Measurements from ENCODE around the gene CACNG6.
A peak's percentile ranks its signal among the peaks of the same experiment; 100 is the strongest.

The CACNG6 gene

GRCh38 chr19:53969366-53969765, 22.1 kb upstream of the CACNG6 start:
- H4K12ac ChIP-seq (ENCODE audit: low read depth, low read length), result no peak overlapping the region
- no peak overlapping the region for H3K18ac ChIP-seq (ENCODE audit: low read length)
- H2BK120ac ChIP-seq (ENCODE audit: insufficient read depth, low read length, poor library complexity), result no peak overlapping the region
- no CpG with 5 or more reads among the region's 6 CpGs for WGBS (ENCODE audit: extremely low coverage, insufficient coverage, insufficient read length)
- no peak overlapping the region for H3K4ac ChIP-seq (ENCODE audit: low read depth, low read length)
- H4K91ac ChIP-seq (ENCODE audit: low read depth, low read length), result no peak overlapping the region
- H2BK12ac ChIP-seq (ENCODE audit: low read length), result no peak overlapping the region
- no peak overlapping the region for H2AK5ac ChIP-seq (ENCODE audit: low read length)
- no peaks in the 10 kb centered on the region for H3K36me3 ChIP-seq (ENCODE audit: control insufficient read depth in 1 of 2, insufficient read depth in 2 of 2, low read length in 2 of 2)
- H3K4me2 ChIP-seq (ENCODE audit: low read length), result no peak overlapping the region
- no peak overlapping the region for H4K8ac ChIP-seq (ENCODE audit: low read depth, low read length)
- H3K14ac ChIP-seq (ENCODE audit: low read length), result no peak overlapping the region
- H3K4me1 ChIP-seq (ENCODE audit: control insufficient read depth in 1 of 2, insufficient read depth in 2 of 2, low read length in 2 of 2), result no peaks in the 10 kb centered on the region
- H2BK5ac ChIP-seq (ENCODE audit: low read depth, low read length, poor library complexity), result no peak overlapping the region
- DNase-seq, result no peak
- H3K27me3 ChIP-seq (ENCODE audit: insufficient read depth, low read length), result no peaks in the 10 kb centered on the region
- no peaks in the 10 kb centered on the region for H3K9me3 ChIP-seq (ENCODE audit: insufficient read depth, low read depth, low read length)
- no peak overlapping the region for H3K23ac ChIP-seq (ENCODE audit: low read length)
- no peak overlapping the region for H2AFZ ChIP-seq (ENCODE audit: insufficient read depth, low read length, poor library complexity)
- H3K9ac ChIP-seq (ENCODE audit: low read length), result no peak overlapping the region
- H3K79me2 ChIP-seq (ENCODE audit: control insufficient read depth, insufficient read depth, low read length, poor library complexity), result no peaks in the 10 kb centered on the region
- no peak overlapping the region for H3K4me3 ChIP-seq (ENCODE audit: low read depth, low read length)
- no peaks in the 10 kb centered on the region for H3K79me1 ChIP-seq (ENCODE audit: low read length)
- no peak overlapping the region for H3K27ac ChIP-seq (ENCODE audit: low read depth, low read length)

DNA sequence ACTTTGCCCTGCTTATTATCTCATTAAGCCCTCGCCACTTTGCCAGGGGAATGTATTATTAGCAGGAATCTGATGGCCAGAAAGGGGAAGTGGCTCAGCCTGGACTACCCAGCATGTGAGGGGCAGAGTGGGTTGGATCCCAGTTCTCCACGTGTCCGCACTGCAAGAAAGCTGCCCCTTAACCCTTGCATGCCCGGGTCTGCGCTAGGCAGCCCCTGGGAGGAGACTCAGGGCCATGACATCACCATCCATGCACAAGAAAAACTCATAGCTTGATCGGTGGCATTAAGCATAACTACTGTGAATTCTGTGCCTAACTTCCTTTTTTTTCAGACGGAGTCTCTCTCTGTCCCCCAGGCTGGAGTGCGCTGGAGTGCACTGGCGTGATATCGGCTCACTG, 19.8 kb upstream of the CACNG6 start:
- no peaks in the 10 kb centered on the region for H3K79me2 ChIP-seq (ENCODE audit: control insufficient read depth, insufficient read depth, low read length, poor library complexity)
- no peak overlapping the region for H3K4ac ChIP-seq (ENCODE audit: low read depth, low read length)
- H4K91ac ChIP-seq (ENCODE audit: low read depth, low read length), result no peak overlapping the region
- no peak overlapping the region for H4K12ac ChIP-seq (ENCODE audit: low read depth, low read length)
- no peak overlapping the region for H3K23ac ChIP-seq (ENCODE audit: low read length)
- WGBS (ENCODE audit: extremely low coverage, insufficient coverage, insufficient read length), result no CpG with 5 or more reads among the region's 10 CpGs
- no peak overlapping the region for H2BK12ac ChIP-seq (ENCODE audit: low read length)
- no peak overlapping the region for H3K18ac ChIP-seq (ENCODE audit: low read length)
- no peaks in the 10 kb centered on the region for H3K27me3 ChIP-seq (ENCODE audit: insufficient read depth, low read length)
- H3K4me2 ChIP-seq (ENCODE audit: low read length), result no peak overlapping the region
- no peak overlapping the region for H3K27ac ChIP-seq (ENCODE audit: low read depth, low read length)
- no peak overlapping the region for H3K4me3 ChIP-seq (ENCODE audit: low read depth, low read length)
- H2BK5ac ChIP-seq (ENCODE audit: low read depth, low read length, poor library complexity), result no peak overlapping the region
- H3K4me1 ChIP-seq (ENCODE audit: control insufficient read depth in 1 of 2, insufficient read depth in 2 of 2, low read length in 2 of 2), result no peaks in the 10 kb centered on the region
- H4K8ac ChIP-seq (ENCODE audit: low read depth, low read length), result no peak overlapping the region
- no peak overlapping the region for H2AK5ac ChIP-seq (ENCODE audit: low read length)
- peak in 1 of 2 donors; percentile 11 for DNase-seq
- H2AFZ ChIP-seq (ENCODE audit: insufficient read depth, low read length, poor library complexity), result no peak overlapping the region
- no peak overlapping the region for H2BK120ac ChIP-seq (ENCODE audit: insufficient read depth, low read length, poor library complexity)
- no peaks in the 10 kb centered on the region for H3K9me3 ChIP-seq (ENCODE audit: insufficient read depth, low read depth, low read length)
- H3K9ac ChIP-seq (ENCODE audit: low read length), result no peak overlapping the region
- H3K36me3 ChIP-seq (ENCODE audit: control insufficient read depth in 1 of 2, insufficient read depth in 2 of 2, low read length in 2 of 2), result no peaks in the 10 kb centered on the region
- no peak overlapping the region for H3K14ac ChIP-seq (ENCODE audit: low read length)
- no peaks in the 10 kb centered on the region for H3K79me1 ChIP-seq (ENCODE audit: low read length)

DNA sequence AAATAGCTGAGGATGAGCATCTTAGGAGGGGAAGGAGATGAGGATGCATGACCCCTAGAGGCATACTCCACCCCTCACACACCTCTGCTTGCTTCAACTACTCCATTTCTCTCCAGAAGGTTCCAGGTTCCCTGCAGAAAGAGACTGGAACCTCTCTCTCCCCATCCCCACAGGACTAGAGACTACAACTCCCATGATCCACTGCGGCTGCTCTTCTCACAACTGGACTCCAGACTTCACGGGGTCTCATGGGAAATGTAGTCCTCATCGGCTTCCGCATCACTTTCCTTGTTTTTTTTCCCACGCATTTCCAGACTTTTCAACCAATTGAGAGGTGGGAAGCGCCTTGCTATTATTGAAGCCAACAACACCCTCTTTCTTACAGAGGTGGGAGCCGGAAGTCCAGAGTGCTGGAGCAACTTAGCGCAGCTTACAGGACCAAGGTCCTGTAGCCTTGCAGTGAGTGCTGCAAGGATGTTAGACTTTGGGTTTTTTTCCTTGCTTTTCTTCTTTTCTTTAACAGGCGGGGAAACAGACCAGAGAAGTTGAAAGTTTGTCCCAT, 13.9 kb upstream of the CACNG6 start:
- Histone ChIP-seq H2BK12ac (ENCODE audit: low read length) (no peak overlapping the region), H4K91ac (ENCODE audit: low read depth, low read length) (no peak overlapping the region), H3K36me3 (ENCODE audit: control insufficient read depth in 1 of 2, insufficient read depth in 2 of 2, low read length in 2 of 2) (no peaks in the 10 kb centered on the region), H3K23ac (ENCODE audit: low read length) (no peak overlapping the region), H2AK5ac (ENCODE audit: low read length) (no peak overlapping the region), H2BK5ac (ENCODE audit: low read depth, low read length, poor library complexity) (no peak overlapping the region), H3K9me3 (ENCODE audit: insufficient read depth, low read depth, low read length) (peaks cover 15% of the 10 kb centered on the region), H3K4me1 (ENCODE audit: control insufficient read depth in 1 of 2, insufficient read depth in 2 of 2, low read length in 2 of 2) (peaks cover 9 to 12% of the 10 kb centered on the region in 2 experiments), H3K4me3 (ENCODE audit: low read depth, low read length) (no peak overlapping the region), H2AFZ (ENCODE audit: insufficient read depth, low read length, poor library complexity) (peak overlapping the region; percentile 96), H4K8ac (ENCODE audit: low read depth, low read length) (peak overlapping the region; percentile 66), H2BK120ac (ENCODE audit: insufficient read depth, low read length, poor library complexity) (no peak overlapping the region), H3K27me3 (ENCODE audit: insufficient read depth, low read length) (peaks cover 22% of the 10 kb centered on the region), H4K12ac (ENCODE audit: low read depth, low read length) (peak overlapping the region; percentile 55), H3K79me2 (ENCODE audit: control insufficient read depth, insufficient read depth, low read length, poor library complexity) (no peaks in the 10 kb centered on the region), H3K18ac (ENCODE audit: low read length) (no peak overlapping the region), H3K9ac (ENCODE audit: low read length) (no peak overlapping the region), H3K79me1 (ENCODE audit: low read length) (peaks cover 3% of the 10 kb centered on the region), H3K4me2 (ENCODE audit: low read length) (peak overlapping the region; percentile 70), H3K14ac (ENCODE audit: low read length) (no peak overlapping the region), H3K27ac (ENCODE audit: low read depth, low read length) (no peak overlapping the region), H3K4ac (ENCODE audit: low read depth, low read length) (no peak overlapping the region)
- no CpG with 5 or more reads among the region's 9 CpGs for WGBS (ENCODE audit: extremely low coverage, insufficient coverage, insufficient read length)
- peak; percentile 43 to 85 for DNase-seq

DNA sequence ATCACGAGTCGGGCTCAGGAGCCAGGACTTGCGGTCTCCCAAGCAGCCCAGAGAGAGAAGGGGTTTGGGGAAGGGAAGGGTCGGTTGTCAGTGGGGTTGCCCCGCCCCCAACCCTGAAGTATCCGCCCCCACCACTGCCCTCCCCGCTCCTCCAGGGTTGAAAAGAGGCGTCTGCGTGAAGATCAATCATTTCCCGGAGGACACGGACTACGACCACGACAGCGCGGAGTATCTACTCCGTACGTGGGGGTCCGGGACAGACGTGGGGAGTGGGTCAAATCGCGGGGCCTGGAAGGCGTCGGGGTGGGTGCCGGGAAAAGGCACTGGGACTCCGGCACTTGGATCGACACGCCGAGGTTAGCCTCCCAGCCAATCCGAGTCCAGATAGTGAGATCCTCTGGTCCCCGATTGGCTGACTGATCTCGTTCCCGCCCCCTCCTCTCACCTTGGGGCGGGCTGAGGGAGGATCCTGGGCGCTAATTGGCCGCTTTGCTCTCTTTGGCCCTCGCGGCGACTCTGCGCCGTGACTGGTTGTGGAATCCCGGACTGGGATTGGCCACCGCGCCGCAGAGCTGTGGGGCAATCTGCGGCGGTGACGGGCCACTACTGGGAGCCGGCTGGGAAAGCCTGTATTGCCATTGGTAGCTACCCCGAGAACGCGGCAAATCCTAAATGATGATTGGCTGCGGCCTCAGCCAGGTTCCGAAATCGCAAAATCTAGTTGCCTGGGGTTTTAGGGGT, 13.3 kb upstream of the CACNG6 start:
- Histone ChIP-seq H2AK5ac (ENCODE audit: low read length) (no peak overlapping the region), H3K4ac (ENCODE audit: low read depth, low read length) (no peak overlapping the region), H2BK12ac (ENCODE audit: low read length) (no peak overlapping the region), H4K12ac (ENCODE audit: low read depth, low read length) (no peak overlapping the region), H2BK120ac (ENCODE audit: insufficient read depth, low read length, poor library complexity) (no peak overlapping the region), H3K4me1 (ENCODE audit: control insufficient read depth in 1 of 2, insufficient read depth in 2 of 2, low read length in 2 of 2) (peaks cover 9 to 12% of the 10 kb centered on the region in 2 experiments), H3K27me3 (ENCODE audit: insufficient read depth, low read length) (peaks cover 22% of the 10 kb centered on the region), H4K8ac (ENCODE audit: low read depth, low read length) (peak overlapping the region; percentile 66), H3K27ac (ENCODE audit: low read depth, low read length) (no peak overlapping the region), H3K4me2 (ENCODE audit: low read length) (peak overlapping the region; percentile 70), H3K9ac (ENCODE audit: low read length) (no peak overlapping the region), H4K91ac (ENCODE audit: low read depth, low read length) (no peak overlapping the region), H3K79me2 (ENCODE audit: control insufficient read depth, insufficient read depth, low read length, poor library complexity) (no peaks in the 10 kb centered on the region), H3K36me3 (ENCODE audit: control insufficient read depth in 1 of 2, insufficient read depth in 2 of 2, low read length in 2 of 2) (no peaks in the 10 kb centered on the region), H3K23ac (ENCODE audit: low read length) (no peak overlapping the region), H3K9me3 (ENCODE audit: insufficient read depth, low read depth, low read length) (peaks cover 15% of the 10 kb centered on the region), H3K79me1 (ENCODE audit: low read length) (peaks cover 3% of the 10 kb centered on the region), H3K14ac (ENCODE audit: low read length) (no peak overlapping the region), H2AFZ (ENCODE audit: insufficient read depth, low read length, poor library complexity) (peak overlapping the region; percentile 96), H2BK5ac (ENCODE audit: low read depth, low read length, poor library complexity) (no peak overlapping the region), H3K18ac (ENCODE audit: low read length) (no peak overlapping the region), H3K4me3 (ENCODE audit: low read depth, low read length) (peak overlapping the region; percentile 64)
- no CpG with 5 or more reads among the region's 54 CpGs for WGBS (ENCODE audit: extremely low coverage, insufficient coverage, insufficient read length)
- DNase-seq, result peak in 1 of 2 donors; percentile 23

Data from trophoblast cell (in vitro differentiated cells and primary cell).